NCI-H146 treated with DMSO at 0.1 percent for 48 hours (cell line): Measurements from ENCODE around the gene SPAG7.

ENCODE experiments used
- DNase-seq: peaks from one replicate; lab custom pipeline; 2025; ENCODE audit not compliant: unreplicated experiment; lab: John Stamatoyannopoulos, UW

The SPAG7 gene

DNA sequence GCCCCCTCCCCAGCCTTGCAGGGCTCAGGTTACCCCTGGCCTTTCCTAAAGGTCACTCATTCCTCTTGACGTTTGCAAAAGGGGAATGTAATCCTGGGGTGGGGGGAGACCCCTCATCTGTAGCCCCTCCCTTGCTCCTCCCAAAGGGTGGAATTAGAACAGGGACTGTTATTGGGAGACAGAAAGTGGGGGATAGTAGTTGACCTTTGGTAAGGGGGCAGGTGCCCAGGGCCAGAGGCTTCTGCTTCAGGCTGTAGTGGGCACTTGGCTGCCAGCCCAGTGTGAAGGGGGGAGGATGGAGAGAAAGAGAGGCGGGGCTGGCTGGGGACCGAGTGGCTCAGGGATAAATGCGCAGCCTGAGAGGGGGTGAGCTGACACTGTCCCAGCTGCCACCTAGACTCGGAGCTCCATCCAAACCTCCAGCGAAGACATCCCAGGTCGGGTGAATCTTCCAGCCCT is 16.8 kb downstream of the SPAG7 start, which contains the start of gene ENO3:
Gene ENO3, plus strand, starts transcription at position 374 of the 459 bp plus-strand sequence. CDS start 711 bp downstream, outside the sequence.
- DNase-seq = no peak

DNA sequence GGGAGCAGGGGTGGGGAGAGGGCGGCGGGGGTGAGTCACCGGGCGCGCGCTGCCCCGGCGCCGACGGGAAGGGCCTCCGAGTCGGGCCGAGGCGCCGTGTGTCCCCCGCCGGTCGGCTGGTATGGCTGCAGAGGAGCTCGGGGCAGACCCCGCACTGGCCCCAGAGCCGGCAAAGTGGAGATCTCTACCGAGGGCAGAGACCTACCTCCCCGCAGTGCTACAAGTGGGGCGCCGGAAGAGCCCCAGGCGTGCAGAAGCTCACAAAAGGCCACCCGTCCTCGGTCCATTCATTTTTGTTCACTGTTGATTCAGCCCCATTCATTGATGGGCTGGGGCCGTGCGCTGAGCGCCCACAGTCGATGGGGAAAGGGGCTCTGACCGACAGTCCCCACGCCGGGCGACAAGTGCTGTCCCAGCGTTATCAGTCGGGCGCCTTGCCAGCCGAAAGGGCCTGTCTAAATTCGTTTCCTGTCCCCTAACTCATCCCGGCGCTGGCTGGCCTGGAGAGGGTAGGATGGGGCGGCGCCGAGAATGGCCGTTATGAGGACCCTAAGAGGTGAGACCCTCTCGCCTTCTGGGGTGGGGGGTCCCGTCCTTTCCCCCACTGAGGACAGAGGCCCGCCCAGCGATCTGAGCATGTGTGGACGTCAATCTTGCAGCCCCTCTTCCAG is 17.4 kb downstream of the SPAG7 start:
- peak; percentile 55 for DNase-seq

DNA sequence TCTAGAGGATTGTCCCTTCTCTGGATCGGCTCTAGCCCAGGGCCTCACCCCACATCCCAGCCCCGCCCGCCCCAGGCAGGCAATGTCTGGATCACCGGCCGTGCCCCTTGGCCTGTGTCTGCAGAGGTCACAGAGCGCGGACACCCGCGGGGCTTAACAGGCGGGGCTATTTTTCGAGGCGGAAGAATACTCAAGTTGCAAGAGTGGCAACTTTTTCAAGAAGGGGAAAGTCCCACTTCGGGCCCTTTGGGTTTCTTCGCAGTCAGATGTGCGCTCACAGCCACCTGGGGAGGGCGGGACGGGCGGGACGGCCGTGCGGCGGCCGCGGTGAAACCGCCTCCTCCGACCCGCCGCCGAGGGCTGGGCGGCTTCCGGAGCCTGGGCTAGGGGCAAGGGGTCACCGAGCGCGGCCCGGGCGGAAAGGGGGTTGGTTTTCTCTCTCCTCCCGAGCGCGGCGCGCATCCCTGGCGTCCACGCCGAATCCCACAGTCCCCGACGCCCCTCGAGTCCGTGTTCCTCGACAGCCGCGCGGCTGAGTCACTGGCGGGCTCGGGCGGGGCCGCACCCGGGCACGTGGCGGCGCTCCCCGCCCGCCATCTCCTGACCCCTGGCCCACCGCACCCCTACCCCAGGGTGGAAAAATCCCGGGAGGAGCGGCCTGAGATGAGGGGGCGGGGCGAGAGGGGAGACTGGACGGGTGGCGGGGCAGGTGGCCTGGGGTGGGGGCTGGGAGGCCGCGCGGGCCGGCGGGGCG is 18.1 kb downstream of the SPAG7 start:
- DNase-seq = peak; percentile 55

DNA sequence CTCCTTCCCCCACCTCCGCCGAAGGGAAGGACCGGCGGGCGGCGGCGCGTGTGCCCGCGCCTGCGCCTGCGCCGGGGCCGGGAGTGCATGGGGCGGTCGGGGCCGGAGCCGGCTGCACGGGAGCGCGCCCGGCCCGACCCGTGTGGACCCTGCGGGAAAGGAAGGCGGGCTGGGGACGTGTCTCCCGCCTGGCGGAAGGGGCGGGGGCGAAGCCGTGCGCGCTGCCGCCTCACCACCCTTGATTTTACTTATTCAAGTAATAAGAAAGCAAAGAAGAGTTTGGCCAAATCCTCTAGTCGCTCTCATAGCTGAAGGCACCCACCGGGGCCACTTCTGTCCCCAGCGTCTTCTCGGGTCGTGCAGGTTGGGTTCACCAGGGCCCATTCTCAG is 18.7 kb downstream of the SPAG7 start:
- DNase-seq = peak; percentile 70

DNA sequence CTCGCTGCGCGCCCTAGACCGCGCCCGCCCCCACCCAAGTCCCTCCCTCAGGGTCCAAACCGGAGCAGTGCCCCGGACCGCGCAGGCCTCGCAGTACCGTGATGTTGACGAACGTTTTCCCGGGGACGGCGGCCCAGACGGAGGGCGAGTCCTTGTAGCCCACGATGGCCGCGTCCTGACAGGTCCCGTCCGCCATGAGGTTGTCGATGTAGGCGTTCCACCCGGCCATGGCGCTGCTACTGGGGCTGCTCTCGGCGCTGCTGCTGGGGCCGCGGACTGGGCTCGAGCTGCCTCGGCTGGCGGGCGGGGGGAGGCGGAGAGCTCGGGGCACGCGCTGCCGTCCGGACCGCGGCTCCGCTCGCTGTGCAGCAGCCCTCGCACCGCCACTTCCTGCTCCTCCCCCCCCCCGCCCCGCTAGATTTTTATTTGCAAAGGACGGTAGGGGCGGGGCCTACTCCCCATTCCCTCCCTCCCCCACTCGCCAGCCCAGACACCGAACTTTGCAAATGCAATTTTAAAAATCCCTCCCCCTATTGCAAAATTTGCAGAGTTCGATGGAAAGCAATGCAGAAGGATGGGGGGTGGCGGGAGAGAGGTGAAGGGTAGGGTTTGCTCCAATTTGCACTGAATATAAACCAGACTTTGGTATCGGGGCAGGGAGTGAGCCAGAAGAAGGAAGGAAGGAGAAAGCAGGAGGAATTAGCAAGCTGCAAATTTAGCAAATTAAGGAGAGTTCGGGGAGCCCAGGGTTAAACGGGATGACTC is 19.3 kb downstream of the SPAG7 start, which contains the start of gene PFN1:
Gene PFN1, minus strand, starts transcription at position 365 of the 765 bp plus-strand sequence. Its CDS starts 136 bp downstream, at position 229.
- DNase-seq = peak; percentile 77

DNA sequence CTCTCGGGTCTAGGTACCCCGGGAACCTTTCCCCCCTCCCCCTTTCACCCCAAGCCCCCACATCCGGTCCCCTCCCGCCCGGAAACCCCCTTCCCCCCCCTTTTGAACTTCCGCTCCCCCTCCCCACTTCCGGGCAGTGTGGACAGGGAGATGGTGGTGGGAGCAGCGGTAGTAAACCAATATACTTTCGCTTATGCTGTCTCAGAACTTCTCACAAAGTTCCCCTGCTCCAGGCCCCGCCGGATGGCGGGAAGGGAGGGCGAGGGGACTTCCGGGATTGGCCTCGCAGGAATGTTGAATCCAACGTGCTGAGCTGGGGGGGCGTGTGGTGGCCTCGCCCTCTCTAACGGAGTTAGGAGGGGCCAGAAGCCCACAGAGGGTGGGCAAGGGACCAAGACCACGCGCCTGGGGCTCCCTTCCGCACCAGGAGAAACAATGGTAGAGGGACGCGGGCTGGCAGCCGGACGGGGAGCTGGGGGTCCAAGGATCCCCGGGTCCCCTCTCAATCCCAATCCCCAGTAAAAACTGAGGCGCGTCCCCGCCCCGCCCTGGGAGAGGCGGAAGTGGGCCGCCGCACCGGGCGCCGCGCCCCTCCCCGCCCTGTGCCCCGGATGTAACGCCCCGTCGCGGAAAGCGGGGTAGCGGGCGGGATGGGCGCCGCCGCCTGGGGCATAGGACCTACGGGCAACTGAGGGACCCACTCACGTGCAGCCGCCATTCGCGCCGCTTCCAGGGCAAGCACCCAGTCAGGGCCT is 20.0 kb downstream of the SPAG7 start:
- DNase-seq = no peak

DNA sequence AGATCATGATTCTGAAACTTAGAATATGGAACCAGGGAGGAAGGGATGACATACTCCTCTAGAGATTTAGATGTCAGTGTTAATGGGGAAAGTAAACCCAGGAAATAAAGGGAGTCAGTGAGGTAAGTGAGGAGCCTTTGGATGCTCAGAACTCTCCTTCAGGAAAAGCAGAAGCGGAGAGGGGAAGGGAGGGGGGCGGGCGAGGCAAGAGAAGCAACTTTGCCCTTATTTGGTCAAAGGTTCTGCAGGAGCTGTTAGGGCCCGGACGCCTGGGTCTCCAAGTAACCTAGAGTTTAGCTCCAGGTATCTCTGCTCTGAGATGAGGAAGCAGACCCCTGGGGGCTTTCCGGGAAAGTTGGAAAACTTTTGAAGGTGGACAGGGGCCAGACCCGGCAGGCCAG is 20.6 kb downstream of the SPAG7 start:
- DNase-seq = no peak

DNA sequence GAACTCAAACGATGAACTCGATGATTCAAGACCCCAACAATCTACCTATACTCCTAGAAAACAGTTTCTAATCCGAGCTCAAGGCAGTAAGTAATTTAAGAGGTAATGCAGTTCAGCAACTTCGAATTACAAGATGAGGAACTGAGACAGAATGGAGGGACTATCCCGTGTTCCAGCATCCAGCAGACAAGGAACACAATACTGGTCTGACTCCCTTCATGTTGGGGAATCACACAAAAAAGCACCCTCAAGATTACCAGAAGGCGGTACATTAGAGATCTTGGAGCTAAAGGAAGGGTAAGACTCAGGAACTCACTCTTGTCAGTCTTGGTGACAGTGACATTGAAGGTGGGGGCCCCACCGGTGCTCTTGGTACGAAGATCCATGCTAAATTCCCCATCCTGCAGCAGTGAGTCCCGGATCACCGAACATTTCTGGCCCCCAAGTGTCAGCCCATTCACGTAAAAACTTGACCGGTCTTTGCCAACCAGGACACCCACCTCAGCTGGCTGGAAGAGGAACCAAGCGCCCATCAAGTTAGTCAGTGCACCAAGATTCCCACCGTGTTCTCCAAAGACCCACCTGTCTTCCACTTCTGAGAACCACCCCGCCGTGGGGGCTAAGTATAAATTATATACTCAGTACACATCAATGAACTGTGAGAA is 21.2 kb downstream of the SPAG7 start:
- DNase-seq = no peak

DNA sequence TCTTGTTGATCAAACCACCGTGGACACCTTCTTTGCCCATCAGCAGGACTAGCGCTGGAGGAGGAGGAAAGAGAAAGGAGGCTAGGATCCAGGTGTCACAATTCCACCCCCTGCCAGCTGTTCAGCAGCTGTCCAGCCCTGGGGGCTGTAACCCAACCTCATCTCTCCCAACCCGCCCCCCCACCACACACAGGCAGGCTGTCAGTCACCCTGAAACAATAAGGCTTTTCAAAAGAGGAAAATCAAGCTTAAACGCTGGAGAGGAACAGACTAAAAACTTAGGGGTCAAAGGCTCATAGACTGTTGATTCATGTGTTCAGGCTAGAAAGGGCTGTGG is 21.7 kb downstream of the SPAG7 start:
- DNase-seq = no peak

DNA sequence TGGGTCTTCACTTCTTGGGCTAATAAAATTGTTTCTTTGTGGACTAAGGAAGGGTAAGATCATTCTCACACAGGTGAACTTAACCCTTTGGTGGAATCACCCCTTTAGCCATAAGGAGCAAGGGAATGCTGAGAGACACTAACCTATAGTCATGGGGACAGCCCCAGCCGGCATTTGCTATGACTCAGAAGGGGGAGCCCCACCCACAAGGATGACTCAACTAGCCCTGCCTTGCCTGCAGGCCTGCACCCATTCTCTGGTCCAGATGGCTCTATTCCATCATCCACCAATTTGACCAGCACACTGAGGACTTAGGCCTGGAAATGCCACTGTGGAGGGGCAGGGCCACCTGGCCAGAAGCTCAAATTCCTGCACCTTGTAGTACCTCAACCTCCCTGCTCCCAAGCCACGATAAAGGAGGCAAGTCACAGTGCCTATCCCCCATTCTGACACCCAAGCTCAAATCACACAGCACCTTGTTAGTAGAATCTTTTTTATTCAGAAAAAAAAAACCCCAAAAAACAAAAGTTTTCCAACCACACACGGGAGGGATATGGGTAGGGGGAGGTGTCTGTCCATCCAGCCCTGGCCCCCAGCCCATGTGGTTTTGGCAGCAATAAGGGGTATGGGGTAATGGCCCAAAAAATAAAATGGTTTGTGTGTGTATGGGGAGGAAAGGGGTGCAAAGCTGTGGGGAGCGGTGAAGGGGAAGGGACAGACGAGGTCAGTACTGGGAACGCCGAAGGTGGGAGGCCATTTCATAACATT is 22.3 kb downstream of the SPAG7 start:
- DNase-seq = no peak

DNA sequence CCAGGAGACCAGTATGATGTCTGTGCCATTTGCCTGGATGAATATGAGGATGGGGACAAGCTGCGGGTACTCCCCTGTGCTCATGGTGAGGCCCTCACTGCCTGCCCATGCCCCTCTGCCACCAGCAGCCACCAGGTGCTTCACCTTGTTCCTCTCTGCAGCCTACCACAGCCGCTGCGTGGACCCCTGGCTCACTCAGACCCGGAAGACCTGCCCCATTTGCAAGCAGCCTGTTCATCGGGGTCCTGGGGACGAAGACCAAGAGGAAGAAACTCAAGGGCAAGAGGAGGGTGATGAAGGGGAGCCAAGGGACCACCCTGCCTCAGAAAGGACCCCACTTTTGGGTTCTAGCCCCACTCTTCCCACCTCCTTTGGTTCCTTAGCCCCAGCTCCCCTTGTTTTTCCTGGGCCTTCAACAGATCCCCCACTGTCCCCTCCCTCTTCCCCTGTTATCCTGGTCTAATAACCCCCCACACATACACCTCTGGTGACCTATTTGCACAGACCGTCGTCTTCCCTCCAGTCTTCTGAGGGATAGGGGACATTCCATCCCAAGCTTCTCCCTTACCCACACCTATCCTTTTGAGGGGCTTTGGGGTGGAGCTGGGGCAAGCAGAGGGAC is 23.0 kb downstream of the SPAG7 start:
- no peak for DNase-seq

DNA sequence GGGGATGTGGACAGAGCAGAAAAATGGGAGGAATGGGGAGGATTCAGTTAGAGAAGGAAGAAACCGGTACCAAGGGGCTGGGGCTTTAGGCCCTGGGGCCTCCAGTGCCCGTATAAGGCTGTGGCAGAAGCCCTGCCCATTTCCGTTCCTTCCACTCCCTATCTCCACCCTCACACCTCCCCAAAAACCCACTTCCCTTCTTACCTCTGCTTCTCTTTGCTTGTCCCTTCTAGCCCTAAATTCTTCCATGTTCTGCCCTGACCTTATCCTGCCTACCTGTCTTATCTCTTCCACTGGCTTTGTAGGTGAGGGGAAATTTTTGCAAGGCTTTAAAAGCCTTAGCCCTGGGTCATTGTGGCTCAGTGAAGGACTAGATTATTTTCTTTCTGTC is 23.5 kb downstream of the SPAG7 start:
- no peak for DNase-seq

DNA sequence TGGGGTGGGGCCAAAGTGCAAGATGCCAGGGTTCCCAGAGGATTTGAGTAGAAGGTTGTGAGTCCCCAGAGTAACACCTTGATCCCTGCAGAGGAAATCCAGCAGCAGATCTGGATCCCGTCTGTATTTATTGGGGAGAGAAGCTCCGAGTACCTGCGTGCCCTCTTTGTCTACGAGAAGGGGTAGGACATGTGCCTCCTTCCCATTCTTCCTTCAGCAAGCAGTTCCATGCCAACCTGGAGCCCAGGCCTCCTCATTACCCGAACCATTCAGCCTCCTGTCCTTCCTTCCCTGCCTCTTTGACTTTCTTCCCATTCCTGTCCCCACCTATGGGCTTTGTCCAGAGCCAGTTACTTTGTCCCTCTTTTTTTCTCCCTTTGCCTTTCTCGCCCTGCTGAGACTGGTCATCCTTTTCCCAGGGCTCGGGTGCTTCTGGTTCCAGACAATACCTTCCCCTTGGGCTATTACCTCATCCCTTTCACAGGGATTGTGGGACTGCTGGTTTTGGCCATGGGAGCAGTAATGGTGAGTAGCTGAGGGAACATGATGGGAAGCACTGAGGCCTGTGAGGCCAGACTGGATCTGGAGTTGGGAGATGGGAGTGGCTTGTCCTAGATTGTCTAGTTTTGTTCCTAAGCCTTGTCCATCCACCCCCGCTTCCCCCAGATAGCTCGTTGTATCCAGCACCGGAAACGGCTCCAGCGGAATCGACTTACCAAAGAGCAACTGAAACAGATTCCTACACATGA is 24.7 kb downstream of the SPAG7 start:
- DNase-seq = no peak

DNA sequence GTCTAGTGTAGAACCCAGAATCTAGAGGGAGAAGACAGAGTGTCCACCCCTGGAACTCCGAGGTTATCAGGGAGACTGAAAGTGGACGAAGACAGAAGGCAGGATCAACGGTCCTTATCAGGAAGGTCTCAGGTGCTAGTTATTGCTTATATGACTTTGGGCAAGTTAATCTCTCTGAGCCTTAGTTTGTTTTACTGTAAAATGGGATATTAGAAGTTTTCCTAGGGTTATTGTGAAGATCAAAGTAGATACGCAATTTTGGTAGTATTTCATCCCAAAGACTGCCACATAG is 26.4 kb downstream of the SPAG7 start:
- no peak for DNase-seq

DNA sequence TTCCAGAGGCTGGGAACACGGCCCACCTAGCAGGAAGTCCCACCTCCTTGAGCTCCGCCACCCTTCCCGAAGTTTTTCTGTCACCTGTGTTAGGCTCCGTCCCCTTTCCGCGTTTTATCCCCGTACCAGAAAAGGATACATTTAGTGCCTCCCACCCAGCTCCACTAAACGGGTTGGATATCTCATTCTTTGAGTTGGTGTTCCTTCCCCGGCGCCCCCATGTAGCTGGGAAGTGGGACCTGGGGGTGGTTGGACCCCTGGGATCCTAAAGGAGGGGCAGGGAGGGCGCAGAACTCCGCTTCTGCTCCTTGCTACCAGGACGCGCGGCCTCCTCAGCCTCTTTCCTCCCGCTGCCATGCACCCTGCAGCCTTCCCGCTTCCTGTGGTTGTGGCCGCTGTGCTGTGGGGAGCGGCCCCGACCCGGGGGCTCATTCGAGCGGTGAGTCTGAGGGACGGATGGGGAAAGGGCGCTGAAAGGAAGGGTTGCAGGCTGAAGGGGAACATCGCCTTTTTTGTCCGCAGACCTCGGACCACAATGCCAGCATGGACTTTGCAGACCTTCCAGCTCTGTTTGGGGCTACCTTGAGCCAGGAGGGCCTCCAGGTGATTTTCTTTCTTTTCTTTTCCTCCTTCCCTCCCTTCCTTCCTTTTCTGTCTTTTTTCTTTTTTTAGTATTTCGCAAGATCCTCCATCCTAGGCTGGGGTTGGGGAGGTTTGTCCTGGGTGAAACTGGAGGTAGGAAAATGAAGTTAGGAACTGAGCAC is 26.9 kb downstream of the SPAG7 start:
- no peak for DNase-seq

DNA sequence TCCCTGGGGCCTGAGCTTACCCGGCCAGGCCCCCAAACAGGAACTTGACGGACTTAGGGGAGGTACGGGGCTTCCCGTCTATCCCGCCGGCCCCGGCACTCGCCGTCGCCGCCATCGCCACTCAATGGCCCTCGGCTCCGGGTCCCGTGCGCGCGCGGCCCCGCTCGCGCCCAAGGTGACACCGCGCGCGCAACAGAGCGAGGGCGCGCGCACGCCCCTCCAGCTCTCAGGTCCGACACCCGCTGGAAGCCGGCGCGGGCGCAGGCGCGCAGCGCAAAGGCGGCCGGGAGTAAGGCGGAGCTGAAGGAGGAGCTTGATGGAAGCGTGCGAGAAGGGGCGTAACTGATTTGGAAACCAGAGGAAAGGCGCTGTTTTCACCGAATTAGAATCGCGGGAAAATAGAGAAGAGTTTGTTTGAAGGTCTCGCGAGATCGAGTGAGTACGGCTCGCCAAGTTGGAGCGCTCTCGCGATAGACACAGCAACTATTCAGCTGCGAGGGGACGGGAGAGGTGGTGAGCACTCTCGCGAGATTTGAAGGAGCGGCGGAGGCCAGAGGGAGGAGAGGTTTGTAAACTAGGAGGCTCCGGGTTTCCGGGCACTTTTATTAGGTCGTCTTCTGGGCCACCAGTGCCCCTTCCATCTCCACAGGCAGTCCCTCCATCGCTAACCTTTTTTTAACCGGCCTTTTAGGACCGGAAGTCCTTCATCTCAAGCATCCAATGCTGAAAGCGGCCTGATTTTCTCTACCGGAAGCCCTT is 27.6 kb downstream of the SPAG7 start, which contains the start of the genes RNF167 and SLC25A11:
Gene RNF167, plus strand, starts transcription at position 473 of the 759 bp plus-strand sequence. CDS start 642 bp downstream, outside the sequence.
Gene SLC25A11, minus strand, starts transcription at position 251 of the 759 bp plus-strand sequence. Its CDS starts 136 bp downstream, at position 115.
- peak; percentile 96 for DNase-seq

DNA sequence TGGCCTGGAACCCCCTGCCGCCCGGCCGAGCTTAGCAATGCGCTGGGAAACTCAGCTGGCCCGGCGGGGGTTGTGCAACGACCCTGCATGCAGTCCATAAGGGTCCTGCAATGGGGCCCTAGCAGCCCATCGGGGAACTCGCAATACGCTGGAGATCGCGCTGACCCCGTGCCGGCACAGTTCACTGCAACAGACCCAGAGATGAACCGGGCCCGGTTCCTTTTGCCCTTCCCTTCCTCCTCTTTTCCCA is 28.1 kb downstream of the SPAG7 start:
- DNase-seq = no peak
